Upper lobe of right lung (tissue), 1 donor: Measurements from ENCODE around the gene CAMSAP2. TPM values are rescaled to one million over a fixed set of nuclear protein-coding genes. Genes with fewer than 3 reads are reported as not detected.

ENCODE experiments used
- ATAC-seq: fragments of 200-7000 bp; cut with Tn5 transposase; one replicate; pipeline ENCODE4 v1.9.1; 2020; ENCODE audit warnings: mild to moderate bottlenecking, moderate library complexity
- DNase-seq: peaks from one replicate; pipeline ENCODE4 v3.0.0-alpha.2; 2020
- H3K27ac ChIP-seq: fragments of 200-600 bp; one replicate; pipeline ENCODE4 v1.8.0; 2022
- H3K27me3 ChIP-seq: fragments of 200-600 bp; one replicate; pipeline ENCODE4 v1.8.0; 2022; ENCODE audit warnings: mild to moderate bottlenecking
- H3K36me3 ChIP-seq: fragments of 200-600 bp; one replicate; pipeline ENCODE4 v1.8.0; 2022
- H3K4me1 ChIP-seq: fragments of 200-600 bp; one replicate; pipeline ENCODE4 v1.8.0; 2022
- H3K4me3 ChIP-seq: fragments of 200-600 bp; one replicate; pipeline ENCODE4 v1.8.0; 2022; ENCODE audit warnings: mild to moderate bottlenecking
- H3K9me3 ChIP-seq: fragments of 200-600 bp; one replicate; pipeline ENCODE4 v1.8.0; 2022
- intact Hi-C: fragments of 100-400 bp; cut with DNase I; formaldehyde crosslinking; loops from one replicate; pipeline ENCODE4 v1.11.0; 2022
- total RNA-seq: library from RNA; stranded (reverse); fragmentation: NEBNext Ultra II Directional; extraction: Animal tissue kit (Norgen Biotek cat#: 25700); gene quantifications from one replicate; pipeline ENCODE4 v1.2.1, GENCODE V29; 2021
- TF ChIP-seq, protein P1 (sequence below): fragments of 200-600 bp; IDR thresholded peaks from one replicate; pipeline ENCODE4 v1.8.0; 2022; ENCODE audit warnings: antibody characterized with exemption
- donor health status: DM: no; HTN: yes; CAD: no; lungs with severe emphysema.

Gene CAMSAP2
- total RNA-seq, 1 donor from 2014 or later, result 34.8 TPM

DNA sequence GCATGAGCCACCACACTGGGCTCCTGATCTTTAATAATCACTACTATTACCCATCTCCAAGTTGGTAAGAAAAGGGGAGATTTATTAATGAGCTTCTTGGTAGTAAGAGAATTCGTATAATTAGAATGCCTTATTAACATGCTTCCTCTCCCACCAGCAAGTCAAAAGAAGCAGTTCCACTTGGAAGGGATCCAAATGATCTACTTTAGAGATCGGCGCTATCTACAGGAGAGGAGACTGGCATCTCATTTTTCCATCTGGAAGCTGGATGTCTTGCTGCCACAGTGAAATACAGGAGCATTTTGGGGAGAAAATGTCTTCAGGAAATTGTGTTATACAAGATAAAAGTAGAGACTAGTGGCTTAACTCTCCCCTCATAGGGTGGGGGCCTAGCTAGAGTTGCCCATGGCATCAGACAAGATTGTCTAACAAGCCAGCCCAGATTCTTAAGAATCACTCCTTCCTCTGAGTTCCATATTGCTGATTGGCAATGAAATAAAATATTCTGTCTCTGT, 33.6 kb upstream of the CAMSAP2 start:
- H3K4me1 ChIP-seq, result no peaks in the 10 kb centered on the region
- DNase-seq, result no peak
- no peaks in the 10 kb centered on the region for H3K9me3 ChIP-seq
- intact Hi-C loops, result no loop called here
- no peak for ATAC-seq
- TF ChIP-seq, protein P1, sequence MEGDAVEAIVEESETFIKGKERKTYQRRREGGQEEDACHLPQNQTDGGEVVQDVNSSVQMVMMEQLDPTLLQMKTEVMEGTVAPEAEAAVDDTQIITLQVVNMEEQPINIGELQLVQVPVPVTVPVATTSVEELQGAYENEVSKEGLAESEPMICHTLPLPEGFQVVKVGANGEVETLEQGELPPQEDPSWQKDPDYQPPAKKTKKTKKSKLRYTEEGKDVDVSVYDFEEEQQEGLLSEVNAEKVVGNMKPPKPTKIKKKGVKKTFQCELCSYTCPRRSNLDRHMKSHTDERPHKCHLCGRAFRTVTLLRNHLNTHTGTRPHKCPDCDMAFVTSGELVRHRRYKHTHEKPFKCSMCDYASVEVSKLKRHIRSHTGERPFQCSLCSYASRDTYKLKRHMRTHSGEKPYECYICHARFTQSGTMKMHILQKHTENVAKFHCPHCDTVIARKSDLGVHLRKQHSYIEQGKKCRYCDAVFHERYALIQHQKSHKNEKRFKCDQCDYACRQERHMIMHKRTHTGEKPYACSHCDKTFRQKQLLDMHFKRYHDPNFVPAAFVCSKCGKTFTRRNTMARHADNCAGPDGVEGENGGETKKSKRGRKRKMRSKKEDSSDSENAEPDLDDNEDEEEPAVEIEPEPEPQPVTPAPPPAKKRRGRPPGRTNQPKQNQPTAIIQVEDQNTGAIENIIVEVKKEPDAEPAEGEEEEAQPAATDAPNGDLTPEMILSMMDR, result no peak
- H3K27me3 ChIP-seq, result no peaks in the 10 kb centered on the region
- no peak overlapping the region for H3K4me3 ChIP-seq
- no peak overlapping the region for H3K27ac ChIP-seq
- H3K36me3 ChIP-seq, result no peaks in the 10 kb centered on the region

GRCh38 chr1:200706111-200706814, 32.4 kb upstream of the CAMSAP2 start:
- Histone ChIP-seq H3K27me3 (no peaks in the 10 kb centered on the region), H3K4me3 (no peak overlapping the region), H3K27ac (no peak overlapping the region), H3K36me3 (no peaks in the 10 kb centered on the region), H3K4me1 (no peaks in the 10 kb centered on the region), H3K9me3 (no peaks in the 10 kb centered on the region)
- DNase-seq (no peak), ATAC-seq (no peak)
- TF ChIP-seq, protein P1, result no peak
- intact Hi-C loops, result no loop called here

GRCh38 chr1:200707116-200707515, 31.6 kb upstream of the CAMSAP2 start:
- ATAC-seq (no peak), DNase-seq (no peak)
- TF ChIP-seq, protein P1, result no peak
- H3K4me1 ChIP-seq, result no peaks in the 10 kb centered on the region
- H3K4me3 ChIP-seq, result no peak overlapping the region
- no peaks in the 10 kb centered on the region for H3K9me3 ChIP-seq
- intact Hi-C loops, result no loop called here
- H3K27ac ChIP-seq, result no peak overlapping the region
- H3K36me3 ChIP-seq, result no peaks in the 10 kb centered on the region
- H3K27me3 ChIP-seq, result no peaks in the 10 kb centered on the region

DNA sequence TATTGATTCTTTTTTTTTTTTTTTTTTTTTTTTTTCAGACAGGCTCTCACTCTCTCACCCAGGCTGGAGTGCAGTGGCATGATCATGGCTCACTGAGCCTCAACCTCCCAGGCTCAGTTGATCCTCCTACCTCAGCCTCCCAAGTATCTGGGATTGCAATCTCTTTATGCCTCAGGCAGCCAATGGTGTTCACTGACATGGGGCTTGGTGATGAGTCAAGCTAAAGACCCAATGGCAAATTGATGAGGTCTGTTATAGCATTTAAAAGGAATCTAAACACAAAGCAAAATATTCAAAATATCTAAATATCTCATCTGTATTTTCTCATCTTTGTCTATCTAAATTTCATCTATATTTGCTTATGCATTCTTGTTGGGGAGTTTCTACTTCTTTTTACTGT, 30.5 kb upstream of the CAMSAP2 start:
- intact Hi-C loops, result no loop called here
- ATAC-seq (no peak), DNase-seq (no peak)
- no peak overlapping the region for H3K27ac ChIP-seq
- H3K9me3 ChIP-seq, result no peaks in the 10 kb centered on the region
- TF ChIP-seq, protein P1, result no peak
- H3K36me3 ChIP-seq, result no peaks in the 10 kb centered on the region
- no peak overlapping the region for H3K4me3 ChIP-seq
- H3K27me3 ChIP-seq, result no peaks in the 10 kb centered on the region
- no peaks in the 10 kb centered on the region for H3K4me1 ChIP-seq

- Histone ChIP-seq H3K9me3 (no peaks in the 10 kb centered on the region), H3K27ac (no peak overlapping the region), H3K27me3 (no peaks in the 10 kb centered on the region), H3K4me3 (no peak overlapping the region), H3K4me1 (no peaks in the 10 kb centered on the region), H3K36me3 (no peaks in the 10 kb centered on the region)
- DNase-seq (no peak), ATAC-seq (no peak)
- TF ChIP-seq, protein P1, result no peak
- intact Hi-C loops, result no loop called here
Observed at GRCh38 chr1:200708769-200709168, 29.9 kb upstream of the CAMSAP2 start.

DNA sequence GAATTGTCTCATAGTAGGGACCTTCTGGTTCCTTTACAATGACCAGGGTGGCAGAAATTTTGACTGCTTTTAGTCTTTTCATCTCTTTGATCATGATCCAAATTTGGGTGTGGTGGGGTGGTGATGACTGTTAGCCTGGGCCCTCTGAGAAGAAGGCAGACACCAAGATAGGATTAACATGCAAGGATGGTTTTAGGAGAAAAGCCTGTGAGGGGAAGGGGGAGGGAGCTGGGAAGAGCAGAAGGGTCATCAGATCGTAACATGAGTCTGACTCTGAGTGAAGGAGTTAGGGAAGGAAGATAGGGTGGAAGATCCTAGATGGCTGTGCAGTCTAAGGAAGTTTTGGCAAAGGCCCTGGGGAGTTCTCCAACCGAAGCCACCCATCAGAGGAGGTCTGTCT, 28.5 kb upstream of the CAMSAP2 start:
- no peaks in the 10 kb centered on the region for H3K36me3 ChIP-seq
- intact Hi-C loops, result no loop called here
- H3K9me3 ChIP-seq, result no peaks in the 10 kb centered on the region
- no peaks in the 10 kb centered on the region for H3K4me1 ChIP-seq
- TF ChIP-seq, protein P1, result no peak
- H3K27me3 ChIP-seq, result no peaks in the 10 kb centered on the region
- no peak for ATAC-seq
- DNase-seq, result no peak
- no peak overlapping the region for H3K27ac ChIP-seq
- H3K4me3 ChIP-seq, result no peak overlapping the region
